GM23338 (cell line): ENCODE results near the gene ZNF496. TPM values are rescaled to one million over a fixed set of nuclear protein-coding genes. Genes with fewer than 3 reads are reported as not detected.

Experiments used
- ATAC-seq: fragments of 200-7000 bp; cut with Tn5 transposase; 3 replicates; pipeline ENCODE4 v1.9.1; 2020
- DNase-seq: peaks from one replicate; pipeline ENCODE4 v3.0.0-alpha.2; 2015; ENCODE audit warnings: low spot score
- H2AFZ ChIP-seq: fragments of 200-600 bp; sonication (generic); 2 replicates; pipeline ENCODE4 v1.8.0; 2016; ENCODE audit warnings: antibody characterized with exemption, mild to moderate bottlenecking, moderate library complexity
- H3F3A ChIP-seq: fragments of 200-600 bp; sonication (generic); replicated peaks from 2 replicates; pipeline ENCODE4 v1.8.0; 2017; ENCODE audit warnings: antibody characterized with exemption, mixed run types, low read depth
- H3K27ac ChIP-seq: fragments of 200-600 bp; sonication (generic); 2 replicates; pipeline ENCODE4 v1.6.1; 2016; ENCODE audit warnings: low read depth
- H3K27me3 ChIP-seq: fragments of 200-600 bp; sonication (generic); 2 replicates; pipeline ENCODE4 v1.8.0; 2016; ENCODE audit warnings: mild to moderate bottlenecking, mixed run types, moderate library complexity; ENCODE audit not compliant: insufficient read depth
- H3K36me3 ChIP-seq: fragments of 200-600 bp; sonication (generic); 2 replicates; pipeline ENCODE4 v1.8.0; 2016; ENCODE audit warnings: mild to moderate bottlenecking; ENCODE audit not compliant: insufficient read depth
- H3K4me1 ChIP-seq: fragments of 200-600 bp; sonication (generic); 2 replicates; pipeline ENCODE4 v1.8.0; 2016; ENCODE audit warnings: mild to moderate bottlenecking, moderate library complexity; ENCODE audit not compliant: insufficient read depth
- H3K4me2 ChIP-seq: fragments of 200-600 bp; sonication (generic); 2 replicates; pipeline ENCODE4 v1.7.1; 2017; ENCODE audit warnings: mixed run types
- H3K4me3 ChIP-seq: fragments of 200-600 bp; sonication (generic); 2 replicates; pipeline ENCODE4 v1.6.1; 2016; ENCODE audit warnings: mixed run types
- H3K79me2 ChIP-seq: fragments of 200-600 bp; sonication (generic); replicated peaks from 2 replicates; pipeline ENCODE4 v1.8.0; 2017; ENCODE audit warnings: mild to moderate bottlenecking; ENCODE audit not compliant: insufficient read depth
- H3K9me2 ChIP-seq: fragments of 200-600 bp; sonication (generic); 2 replicates; pipeline ENCODE4 v1.8.0; 2017; ENCODE audit not compliant: insufficient read depth
- H4K20me1 ChIP-seq: fragments of 200-600 bp; sonication (generic); replicated peaks from 2 replicates; pipeline ENCODE4 v1.8.0; 2017; ENCODE audit warnings: mild to moderate bottlenecking; ENCODE audit not compliant: insufficient read depth
- H3K27ac Mint-ChIP-seq: 2 replicates; pipeline ENCODE4 v1.8.0; 2020; ENCODE audit warnings: inconsistent platforms, mild to moderate bottlenecking, moderate library complexity, mixed read lengths
- H3K27me3 Mint-ChIP-seq: 3 replicates; pipeline ENCODE4 v1.8.0; 2022; ENCODE audit warnings: low read depth, mild to moderate bottlenecking, moderate library complexity, mixed read lengths, inconsistent platforms; ENCODE audit not compliant: insufficient read depth, poor library complexity
- H3K36me3 Mint-ChIP-seq: 3 replicates; pipeline ENCODE4 v1.8.0; 2021; ENCODE audit warnings: low read depth, mild to moderate bottlenecking, inconsistent platforms, moderate library complexity, mixed read lengths
- H3K4me1 Mint-ChIP-seq: 3 replicates; pipeline ENCODE4 v1.8.0; 2020; ENCODE audit warnings: mild to moderate bottlenecking, inconsistent platforms, mixed read lengths
- H3K4me3 Mint-ChIP-seq: 3 replicates; pipeline ENCODE4 v1.8.0; 2021; ENCODE audit warnings: moderate library complexity, mild to moderate bottlenecking, inconsistent platforms, mixed read lengths
- H3K9me3 Mint-ChIP-seq: 3 replicates; pipeline ENCODE4 v1.8.0; 2020; ENCODE audit warnings: moderate library complexity, mild to moderate bottlenecking, inconsistent platforms, mixed read lengths
- CTCF ChIP-seq, 2 experiments: fragments of 200-600 bp in 1 of 2; sonication (generic) in 1 of 2; conservative IDR thresholded peaks; 2 replicates each; pipeline versions ENCODE4 v1.5.1 to v1.6.1; 2016 to 2017; ENCODE audit warnings: antibody characterized with exemption in 2 of 2, low read depth in 2 of 2, mild to moderate bottlenecking in 2 of 2, moderate library complexity in 1 of 2
- ETS1 ChIP-seq: IDR thresholded peaks from 2 replicates; pipeline ENCODE4 v1.6.1; 2016; ENCODE audit warnings: antibody characterized with exemption
- JUNB ChIP-seq: IDR thresholded peaks from one replicate; pipeline ENCODE4 v1.6.1; 2016; ENCODE audit warnings: antibody characterized with exemption; ENCODE audit not compliant: unreplicated experiment
- NANOG ChIP-seq: IDR thresholded peaks from 2 replicates; pipeline ENCODE4 v1.6.1; 2016; ENCODE audit warnings: antibody characterized with exemption, borderline replicate concordance
- POLR2AphosphoS5 ChIP-seq: IDR thresholded peaks from 2 replicates; pipeline ENCODE4 v1.6.1; 2016; ENCODE audit warnings: antibody characterized with exemption, low read depth
- ZNF114 ChIP-seq: fragments of 250-450 bp; sonication (Bioruptor Pico); IDR thresholded peaks from 2 replicates; pipeline ENCODE4 v1.5.0; 2020; ENCODE audit warnings: mild to moderate bottlenecking, moderate library complexity
- ZNF331 ChIP-seq: fragments of 250-450 bp; sonication (Bioruptor Pico); IDR thresholded peaks from 2 replicates; pipeline ENCODE4 v1.5.0; 2020; ENCODE audit warnings: low read depth, mild to moderate bottlenecking, moderate library complexity
- polyA plus RNA-seq: library from polyadenylated mRNA; unstranded; fragments of >200 nt; fragmentation: Nextera tagmentation; extraction: Ambion mirVana; gene quantifications from 2 replicates; pipeline ENCODE4 v1.2.1, GENCODE V29; 2016
- total RNA-seq: library from RNA; depleted of rRNA; stranded (reverse); fragments of >200 nt; shearing (Covaris generic); gene quantifications from 2 replicates; pipeline ENCODE4 v1.2.3, GENCODE V29; 2014

ZNF496 gene
- total and polyA plus RNA-seq, 2 experiments from 2014 or later = 22.0 to 127 TPM

- ATAC-seq (no peak), DNase-seq (no peak)
- peaks cover 38% of the 10 kb centered on the region for H3K36me3 ChIP-seq
- no peak overlapping the region for H3K4me3 ChIP-seq
- H3K4me2 ChIP-seq = no peak overlapping the region
- H3K4me1 Mint-ChIP-seq = peaks cover 18% of the 10 kb centered on the region
- peaks cover 2% of the 10 kb centered on the region for H3K27me3 Mint-ChIP-seq
- no peaks in the 10 kb centered on the region for H3K79me2 ChIP-seq
- peaks cover 97% of the 10 kb centered on the region for H3K36me3 Mint-ChIP-seq
- H4K20me1 ChIP-seq = 0 out of 2 replicates have a peak, but pooled peaks cover 5% of the 10 kb centered on the region
- no peak overlapping the region for H3K4me3 Mint-ChIP-seq
- H3K27ac Mint-ChIP-seq = no peak overlapping the region
- H3K27me3 ChIP-seq = no peaks in the 10 kb centered on the region
- H3K4me1 ChIP-seq = peaks cover 13% of the 10 kb centered on the region
- peaks cover 7% of the 10 kb centered on the region for H3F3A ChIP-seq
- no peak overlapping the region for H2AFZ ChIP-seq
- no peak for TF ChIP-seq NANOG
- no peak for TF ChIP-seq ETS1
- TF ChIP-seq JUNB = no peak
- no peak for TF ChIP-seq POLR2AphosphoS5
- H3K9me2 ChIP-seq = no peaks in the 10 kb centered on the region
- no peaks in the 10 kb centered on the region for H3K9me3 Mint-ChIP-seq
- H3K27ac ChIP-seq = no peak overlapping the region
These were observed 28.5 kb downstream of the ZNF496 start for GRCh38 chr1:247303216-247303615.

GRCh38 chr1:247301176-247301540 is 30.5 kb downstream of the ZNF496 start:
- no peaks in the 10 kb centered on the region for H3K9me3 Mint-ChIP-seq
- Histone ChIP-seq H3K27ac (no peak overlapping the region), H3K4me3 (no peak overlapping the region), H3K4me2 (no peak overlapping the region), H4K20me1 (no peaks in the 10 kb centered on the region), H2AFZ (no peak overlapping the region), H3K4me1 (peaks cover 34% of the 10 kb centered on the region), H3K27me3 (no peaks in the 10 kb centered on the region), H3K79me2 (no peaks in the 10 kb centered on the region), H3K9me2 (peaks cover 10% of the 10 kb centered on the region; the same call in 1 of the 2 replicates), H3F3A (peaks cover 7% of the 10 kb centered on the region), H3K36me3 (peaks cover 26% of the 10 kb centered on the region)
- peaks cover 38% of the 10 kb centered on the region for H3K4me1 Mint-ChIP-seq
- peaks cover 4% of the 10 kb centered on the region for H3K27me3 Mint-ChIP-seq
- no peak for ATAC-seq
- no peak overlapping the region for H3K27ac Mint-ChIP-seq
- DNase-seq = no peak
- TF ChIP-seq ZNF114 (no peak), POLR2AphosphoS5 (no peak), CTCF (conservative IDR thresholded peaks at IDR 0.05; ENCODE audit: low read depth in 2 of 2) (no peak), ZNF331 (CRISPR knock-in tag) (no peak), NANOG (no peak)
- H3K4me3 Mint-ChIP-seq = no peak overlapping the region
- peaks cover 98% of the 10 kb centered on the region for H3K36me3 Mint-ChIP-seq

GRCh38 chr1:247300491-247301175 is 31.0 kb downstream of the ZNF496 start:
- no peak for TF ChIP-seq CTCF (conservative IDR thresholded peaks at IDR 0.05; ENCODE audit: low read depth in 2 of 2)
- peaks cover 4% of the 10 kb centered on the region for H3K27me3 Mint-ChIP-seq
- no peaks in the 10 kb centered on the region for H4K20me1 ChIP-seq
- no peak overlapping the region for H3K27ac ChIP-seq
- peaks cover 93% of the 10 kb centered on the region for H3K36me3 Mint-ChIP-seq
- H3K9me3 Mint-ChIP-seq = no peaks in the 10 kb centered on the region
- H3K4me1 ChIP-seq = peaks cover 39% of the 10 kb centered on the region
- H3K36me3 ChIP-seq = peaks cover 26% of the 10 kb centered on the region
- H3K4me3 Mint-ChIP-seq = no peak overlapping the region
- H3F3A ChIP-seq = peaks cover 7% of the 10 kb centered on the region
- DNase-seq = no peak
- no peak overlapping the region for H3K4me3 ChIP-seq
- no peaks in the 10 kb centered on the region for H3K27me3 ChIP-seq
- no peak for ATAC-seq
- no peak overlapping the region for H2AFZ ChIP-seq
- H3K4me2 ChIP-seq = no peak overlapping the region
- no peak overlapping the region for H3K27ac Mint-ChIP-seq
- no peaks in the 10 kb centered on the region for H3K79me2 ChIP-seq
- H3K4me1 Mint-ChIP-seq = peaks cover 43% of the 10 kb centered on the region
- peaks cover 14% of the 10 kb centered on the region; the same call in 1 of the 2 replicates for H3K9me2 ChIP-seq
